Progenitor cell of endocrine pancreas (in vitro differentiated cells): ENCODE measurements around the gene TRH. TPM values are rescaled to one million over a fixed set of nuclear protein-coding genes. Genes with fewer than 3 reads are reported as not detected.

ENCODE experiments used
- DNase-seq: peaks from one replicate; pipeline ENCODE4 v3.0.0; 2021; ENCODE audit warnings: low spot score; ENCODE audit not compliant: unreplicated experiment
- H3K27ac Mint-ChIP-seq: 2 replicates; pipeline ENCODE4 v1.8.0; 2021; ENCODE audit warnings: mild to moderate bottlenecking, moderate library complexity, mixed read lengths
- H3K27me3 Mint-ChIP-seq: 2 replicates; pipeline ENCODE4 v1.8.0; 2021; ENCODE audit warnings: mixed read lengths
- H3K36me3 Mint-ChIP-seq: 2 replicates; pipeline ENCODE4 v1.8.0; 2022; ENCODE audit warnings: mixed read lengths; ENCODE audit not compliant: insufficient read depth
- H3K4me1 Mint-ChIP-seq: 2 replicates; pipeline ENCODE4 v1.8.0; 2021; ENCODE audit warnings: low read depth, mixed read lengths
- H3K4me3 Mint-ChIP-seq: 2 replicates; pipeline ENCODE4 v1.8.0; 2021; ENCODE audit warnings: low read depth, mild to moderate bottlenecking, moderate library complexity, mixed read lengths
- H3K9me3 Mint-ChIP-seq: 2 replicates; pipeline ENCODE4 v1.8.0; 2021; ENCODE audit warnings: low read depth, mixed read lengths
- CTCF ChIP-seq: fragments of 200-600 bp; sonication (generic); IDR thresholded peaks from one replicate; pipeline ENCODE4 v1.5.0; 2021; ENCODE audit warnings: antibody characterized with exemption, mild to moderate bottlenecking; ENCODE audit not compliant: unreplicated experiment
- total RNA-seq: library from RNA; stranded (reverse); gene quantifications from 2 replicates; pipeline ENCODE4 v1.2.1, GENCODE V29; 2021

Gene TRH
- total RNA-seq, 1 donor from 2014 or later: 0.36 TPM

GRCh38 chr3:129978123-129978522 is 3.6 kb downstream of the TRH start:
- H3K27ac Mint-ChIP-seq: no peak overlapping the region

GRCh38 chr3:129979905-129980304 is 5.4 kb downstream of the TRH start:
- Mint-ChIP-seq H3K4me1 (peaks cover 2% of the 10 kb centered on the region), H3K9me3 (no peaks in the 10 kb centered on the region), H3K27me3 (peaks cover 83% of the 10 kb centered on the region), H3K4me3 (no peak overlapping the region), H3K27ac (no peak overlapping the region), H3K36me3 (no peaks in the 10 kb centered on the region)
- no peak for TF ChIP-seq CTCF
- DNase-seq: no peak

More at GRCh38 chr3:129978123-129978522, 3.6 kb downstream of the TRH start:
- H3K4me3 Mint-ChIP-seq: no peak overlapping the region
- H3K9me3 Mint-ChIP-seq: no peaks in the 10 kb centered on the region
- peaks cover 89% of the 10 kb centered on the region for H3K27me3 Mint-ChIP-seq
- H3K36me3 Mint-ChIP-seq: no peaks in the 10 kb centered on the region
- no peak for TF ChIP-seq CTCF
- peaks cover 2% of the 10 kb centered on the region for H3K4me1 Mint-ChIP-seq
- DNase-seq: no peak

GRCh38 chr3:129983561-129983960 is 9.0 kb downstream of the TRH start:
- Mint-ChIP-seq H3K27ac (no peak overlapping the region), H3K4me3 (no peak overlapping the region), H3K9me3 (no peaks in the 10 kb centered on the region), H3K4me1 (no peaks in the 10 kb centered on the region), H3K27me3 (peaks cover 52% of the 10 kb centered on the region), H3K36me3 (no peaks in the 10 kb centered on the region)
- no peak for TF ChIP-seq CTCF
- DNase-seq: no peak

GRCh38 chr3:129984125-129984524 is 9.6 kb downstream of the TRH start:
- peaks cover 47% of the 10 kb centered on the region for H3K27me3 Mint-ChIP-seq
- no peak for TF ChIP-seq CTCF

GRCh38 chr3:129985113-129985512 is 10.6 kb downstream of the TRH start:
- Mint-ChIP-seq H3K36me3 (no peaks in the 10 kb centered on the region), H3K9me3 (no peaks in the 10 kb centered on the region), H3K4me1 (peaks cover 4% of the 10 kb centered on the region), H3K27me3 (peaks cover 43% of the 10 kb centered on the region), H3K4me3 (no peak overlapping the region), H3K27ac (no peak overlapping the region)
- TF ChIP-seq CTCF: no peak
- DNase-seq: no peak

More at GRCh38 chr3:129984125-129984524, 9.6 kb downstream of the TRH start:
- Mint-ChIP-seq H3K36me3 (no peaks in the 10 kb centered on the region), H3K4me1 (no peaks in the 10 kb centered on the region), H3K27ac (no peak overlapping the region), H3K9me3 (no peaks in the 10 kb centered on the region), H3K4me3 (no peak overlapping the region)
- DNase-seq: no peak
